ENCODE data around the gene AADACL3. TPM values are rescaled to one million over a fixed set of nuclear protein-coding genes. Genes with fewer than 3 reads are reported as not detected.

The AADACL3 gene
- polyA plus RNA-seq, 1 of the 3 experiments (the other 2 are of a cell fraction) = not detected

GRCh38 chr1:12678350-12678749 is 37.6 kb upstream of the AADACL3 start (continued):
- TF ChIP-seq ZBTB33 (IDR thresholded peaks at IDR 0.05; ENCODE audit: borderline replicate concordance, low read depth) = no peak
- TF ChIP-seq TAF1 (IDR thresholded peaks at IDR 0.05; ENCODE audit: borderline replicate concordance, low read depth, low read length) = no peak
- TF ChIP-seq PBX3 (IDR thresholded peaks at IDR 0.05) = no peak

- Histone ChIP-seq H3K9ac (no peak overlapping the region), H3F3A (replicated peaks; ENCODE audit: insufficient read depth) (no peaks in the 10 kb centered on the region), H3K36me3 (replicated peaks in 1 of 2; ENCODE audit: control insufficient read depth in 1 of 2, insufficient read depth in 2 of 2, low read length in 1 of 2) (no peaks in the 10 kb centered on the region), H3K4me3 (ENCODE audit: low read depth in 2 of 2, low read length in 1 of 2) (no peak overlapping the region), H3K9me3 (no peaks in the 10 kb centered on the region), H3K4me1 (ENCODE audit: control insufficient read depth in 1 of 2, insufficient read depth in 2 of 2, low read depth in 1 of 2, low read length in 1 of 2) (no peaks in the 10 kb centered on the region), H2AFZ (ENCODE audit: low read depth) (no peak overlapping the region), H3K27ac (ENCODE audit: low read depth in 2 of 2, low read length in 1 of 2) (no peak overlapping the region), H3K4me2 (no peak overlapping the region), H4K20me1 (ENCODE audit: insufficient read depth) (no peaks in the 10 kb centered on the region), H3K9me2 (no peaks in the 10 kb centered on the region), H3K79me2 (ENCODE audit: insufficient read depth) (no peaks in the 10 kb centered on the region), H3K27me3 (ENCODE audit: insufficient read depth) (no peaks in the 10 kb centered on the region; the same call in 1 of the 2 replicates)
- TF ChIP-seq TAF1 (IDR thresholded peaks at IDR 0.05; ENCODE audit: borderline replicate concordance, low read depth, low read length) (no peak), NFIC (IDR thresholded peaks at IDR 0.05; ENCODE audit: borderline replicate concordance) (no peak), MEF2A (IDR thresholded peaks at IDR 0.05; ENCODE audit: borderline replicate concordance, low read depth) (no peak), FOXJ3 (CRISPR knock-in tag; IDR thresholded peaks at IDR 0.05) (no peak), CTCF (IDR thresholded peaks at IDR 0.05) (no peak), TEAD4 (IDR thresholded peaks at IDR 0.05; ENCODE audit: borderline replicate concordance, insufficient read depth) (no peak)
- 2% methylated on average over 3 of the region's 3 CpGs for WGBS (ENCODE audit: low lambda C conversion rate)
- ChIA-PET POLR2A (no interaction called here), CTCF (interaction anchor here (1.5 kb wide), 1 partner anchor 20 kb away, joined by 4 read pairs; no protein-coding TSS in a partner anchor)
- no peak for DNase-seq
Observed at GRCh38 chr1:12678820-12679219, 37.1 kb upstream of the AADACL3 start.

- Histone ChIP-seq H3F3A (replicated peaks; ENCODE audit: insufficient read depth) (no peaks in the 10 kb centered on the region), H3K9me3 (no peaks in the 10 kb centered on the region), H3K4me3 (ENCODE audit: low read depth in 2 of 2, low read length in 1 of 2) (no peak overlapping the region), H3K9me2 (no peaks in the 10 kb centered on the region), H2AFZ (ENCODE audit: low read depth) (no peak overlapping the region), H3K4me2 (no peak overlapping the region), H3K4me1 (ENCODE audit: control insufficient read depth in 1 of 2, insufficient read depth in 2 of 2, low read depth in 1 of 2, low read length in 1 of 2) (no peaks in the 10 kb centered on the region), H3K79me2 (ENCODE audit: insufficient read depth) (no peaks in the 10 kb centered on the region), H3K9ac (no peak overlapping the region), H3K27me3 (ENCODE audit: insufficient read depth) (peaks cover 15% of the 10 kb centered on the region; the same call in 1 of the 2 replicates), H3K36me3 (replicated peaks in 1 of 2; ENCODE audit: control insufficient read depth in 1 of 2, insufficient read depth in 2 of 2, low read length in 1 of 2) (no peaks in the 10 kb centered on the region), H3K27ac (ENCODE audit: low read depth in 2 of 2, low read length in 1 of 2) (no peak overlapping the region), H4K20me1 (ENCODE audit: insufficient read depth) (no peaks in the 10 kb centered on the region)
- DNase-seq = no peak
- POLR2A ChIA-PET = no interaction called here
- CTCF ChIA-PET = no interaction called here
- 23% methylated on average over 2 of the region's 2 CpGs for WGBS (ENCODE audit: low lambda C conversion rate)
- TF ChIP-seq REST (IDR thresholded peaks at IDR 0.05; ENCODE audit: low read depth, low read length) = no peak
- TF ChIP-seq SIN3A (IDR thresholded peaks at IDR 0.05; ENCODE audit: borderline replicate concordance, low read depth, low read length) = no peak
- no peak for TF ChIP-seq EZH2phosphoT487 (IDR thresholded peaks at IDR 0.05; ENCODE audit: borderline replicate concordance, low read depth)
- no peak for TF ChIP-seq POLR2AphosphoS5 (IDR thresholded peaks at IDR 0.05; ENCODE audit: low read depth, low read length)
- no peak for TF ChIP-seq CTCF (IDR thresholded peaks at IDR 0.05)
- TF ChIP-seq FOXM1 (IDR thresholded peaks at IDR 0.05; ENCODE audit: low read depth) = no peak
- no peak for TF ChIP-seq GATA2 (CRISPR knock-in tag; IDR thresholded peaks at IDR 0.05)
Observed at GRCh38 chr1:12690156-12690555, 25.8 kb upstream of the AADACL3 start.

Measured in SK-N-SH (cell line).